Ramos (cell line): ENCODE results near the gene SOST.

Experiments used
- in situ Hi-C: fragments of 300-500 bp; cut with MboI; formaldehyde crosslinking; loops from one replicate; pipeline ENCODE4 v1.14.3; 2022; ENCODE audit warnings: low sequenced_read_pairs; ENCODE audit not compliant: unreplicated experiment

Gene SOST

GRCh38 chr17:43714465-43715149, 44.0 kb downstream of the SOST start:
- in situ Hi-C loops: no loop called here

- in situ Hi-C loops: no loop called here
Observed at GRCh38 chr17:43713494-43714162, 45.0 kb downstream of the SOST start.

DNA sequence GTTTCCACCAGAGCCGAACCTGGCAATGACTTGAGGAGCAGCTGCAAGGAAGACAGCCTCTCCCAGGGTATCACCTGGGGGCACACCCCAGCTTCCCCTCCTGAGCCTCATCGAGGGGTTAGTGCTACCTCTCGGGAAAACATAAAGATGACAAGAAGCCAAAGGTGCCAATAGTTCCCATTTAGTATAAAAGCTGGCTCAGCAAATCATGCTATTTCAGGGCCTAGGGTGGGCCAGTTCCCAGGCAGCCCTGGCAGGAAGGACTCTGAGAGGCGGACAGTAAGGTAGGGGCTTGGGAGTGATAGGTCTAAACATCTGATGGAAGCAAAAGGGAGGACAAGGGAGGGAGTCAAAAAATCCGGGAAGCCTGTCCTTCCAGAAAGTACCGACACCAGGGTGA, 46.2 kb downstream of the SOST start:
- in situ Hi-C loops: no loop called here

DNA sequence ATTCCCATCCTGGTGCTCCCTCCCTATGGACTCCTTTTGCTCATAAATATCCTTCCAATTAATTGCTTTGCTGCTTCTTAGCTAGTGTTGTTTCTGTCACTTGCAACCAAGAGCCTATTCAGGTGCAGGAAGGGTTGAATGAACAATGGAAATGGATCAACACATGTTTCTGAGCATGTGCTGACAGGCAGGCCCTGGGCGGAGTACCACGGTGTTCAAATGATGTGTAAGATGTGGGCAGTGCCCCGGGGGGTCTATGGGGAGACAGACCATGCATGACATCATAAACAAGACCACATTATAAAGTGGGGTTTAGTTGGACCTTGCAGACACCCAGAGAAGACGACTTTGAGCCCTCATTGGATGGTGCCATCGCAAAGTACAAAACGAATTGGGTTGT, 48.5 kb downstream of the SOST start:
- in situ Hi-C loops: no loop called here

GRCh38 chr17:43709210-43709609, 49.4 kb downstream of the SOST start:
- in situ Hi-C loops: no loop called here

DNA sequence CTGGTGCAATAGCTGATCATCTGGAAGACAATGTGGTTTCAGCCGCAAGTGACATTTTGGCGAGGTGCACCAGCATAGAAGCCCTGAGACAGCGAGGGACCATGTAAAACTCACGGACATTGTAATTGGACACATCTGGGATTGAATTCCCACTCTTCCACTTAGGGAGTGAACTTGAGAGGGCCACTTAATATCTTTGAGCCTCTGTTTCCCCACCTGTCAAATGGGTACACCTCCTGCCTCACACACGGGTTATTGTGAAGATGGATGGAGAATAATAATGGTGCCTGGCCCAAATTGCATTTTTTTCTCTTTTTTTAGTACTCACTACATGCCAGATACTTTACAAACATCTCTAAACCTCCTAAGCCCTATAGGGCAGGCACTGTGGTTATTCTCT, 51.4 kb downstream of the SOST start:
- in situ Hi-C loops: no loop called here

DNA sequence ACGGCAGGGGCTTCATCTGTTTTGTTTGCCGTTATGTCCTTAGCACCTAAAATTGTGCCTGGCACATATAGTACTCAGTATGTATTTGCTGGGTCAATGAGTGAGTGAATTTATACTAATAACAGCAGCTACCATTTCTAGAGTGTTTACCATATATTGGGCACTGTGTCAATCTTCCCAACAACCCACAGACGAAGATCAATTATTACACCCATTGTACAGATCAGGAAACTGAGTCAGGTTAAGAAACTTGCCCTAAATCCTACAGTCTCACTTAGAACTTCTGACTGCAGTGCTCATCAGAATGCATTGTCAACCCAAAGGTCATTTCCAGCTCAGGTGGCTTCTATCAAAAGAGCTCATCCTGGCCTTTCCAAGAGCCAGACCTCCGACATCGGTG, 52.4 kb downstream of the SOST start:
- in situ Hi-C loops: no loop called here
